Panc1 (cell line): ENCODE data around the gene ATL2.

Experiments used
- CTCF ChIP-seq: fragments of 450-650 bp; IDR thresholded peaks from 2 replicates; pipeline ENCODE4 v1.5.1; 2017; ENCODE audit warnings: mild to moderate bottlenecking
- POLR2AphosphoS5 ChIP-seq: IDR thresholded peaks from 2 replicates; pipeline ENCODE4 v1.6.1; 2012; ENCODE audit warnings: mild to moderate bottlenecking, low read depth, low read length, moderate library complexity
- REST ChIP-seq, 2 experiments: IDR thresholded peaks; 2 replicates each; pipeline ENCODE4 v1.6.1; 2011 to 2012; ENCODE audit warnings: low read depth in 2 of 2, control low read depth in 1 of 2, low read length in 1 of 2, mild to moderate bottlenecking in 1 of 2, moderate library complexity in 1 of 2; ENCODE audit not compliant: insufficient read depth in 1 of 2
- SIN3A ChIP-seq: IDR thresholded peaks from 2 replicates; pipeline ENCODE4 v1.6.1; 2012; ENCODE audit warnings: low read depth, mild to moderate bottlenecking, low read length, moderate library complexity, borderline replicate concordance; ENCODE audit not compliant: insufficient read depth
- TCF7L2 ChIP-seq: IDR thresholded peaks from 2 replicates; pipeline ENCODE4 v1.6.1; 2011; ENCODE audit warnings: mild to moderate bottlenecking, low read depth, low read length, inconsistent platforms

DNA sequence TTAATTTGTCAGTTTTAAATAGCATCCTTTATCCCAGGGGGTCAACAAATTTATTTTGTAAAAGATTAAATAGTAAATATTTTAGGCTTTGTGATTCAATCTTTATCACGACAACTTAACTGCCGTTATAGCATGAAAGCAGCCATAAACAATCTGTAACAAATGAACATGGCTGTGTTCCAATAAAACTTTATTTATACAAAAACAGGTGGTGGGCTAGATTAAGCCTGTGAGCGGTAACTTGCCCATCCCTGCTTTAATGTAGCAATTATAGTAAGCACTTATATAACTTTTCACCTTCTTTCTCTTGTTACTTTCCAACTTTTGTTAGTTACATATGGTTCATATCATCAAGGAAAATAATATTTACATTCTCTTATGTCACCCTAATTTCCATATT, 121.9 kb downstream of the ATL2 start:
- TF ChIP-seq CTCF (no peak), POLR2AphosphoS5 (no peak), SIN3A (no peak), REST (IDR thresholded peaks at IDR 0.05; ENCODE audit: insufficient read depth in 1 of 2, low read depth in 2 of 2, low read length in 1 of 2) (no peak), TCF7L2 (no peak)
